ENCODE measurements around the gene KLC1.

DNA sequence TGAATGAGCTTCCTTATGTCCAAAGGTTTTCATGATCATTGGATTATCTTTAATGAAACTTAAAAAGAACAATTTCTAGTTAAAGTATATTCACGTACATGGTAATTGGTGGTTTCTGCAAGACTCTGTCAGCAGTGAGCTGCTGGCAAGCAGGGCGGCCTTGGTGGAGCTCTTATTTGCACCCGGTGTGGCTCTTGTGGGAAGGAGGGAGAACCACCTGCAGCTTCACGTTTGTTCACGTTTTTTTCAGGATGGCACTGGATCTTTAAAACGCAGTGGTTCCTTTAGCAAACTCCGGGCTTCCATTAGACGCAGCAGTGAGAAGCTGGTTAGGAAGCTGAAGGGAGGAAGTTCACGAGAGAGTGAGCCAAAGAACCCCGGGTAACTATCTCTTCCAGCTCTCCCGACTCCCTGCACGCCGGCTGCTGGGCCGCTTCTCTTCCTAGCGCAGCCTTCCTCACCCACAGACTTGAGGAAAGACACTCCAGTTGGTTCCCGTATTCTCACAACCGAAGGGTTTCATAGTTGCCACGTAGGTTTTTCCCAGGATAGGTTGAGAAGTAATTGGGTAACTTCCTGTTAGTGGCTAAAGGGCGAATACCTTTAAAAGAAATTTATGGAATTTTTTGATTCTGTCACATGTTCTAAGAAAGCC, 57.9 kb downstream of the KLC1 start:
- no peak for TF ChIP-seq FOXM1 (IDR thresholded peaks at IDR 0.05; ENCODE audit: low read depth, low read length)
- no peak for TF ChIP-seq EP300 (IDR thresholded peaks at IDR 0.05; ENCODE audit: borderline replicate concordance in 1 of 2, control insufficient read depth in 1 of 2, low read depth in 2 of 2, low read length in 2 of 2)
- TF ChIP-seq, protein P1, sequence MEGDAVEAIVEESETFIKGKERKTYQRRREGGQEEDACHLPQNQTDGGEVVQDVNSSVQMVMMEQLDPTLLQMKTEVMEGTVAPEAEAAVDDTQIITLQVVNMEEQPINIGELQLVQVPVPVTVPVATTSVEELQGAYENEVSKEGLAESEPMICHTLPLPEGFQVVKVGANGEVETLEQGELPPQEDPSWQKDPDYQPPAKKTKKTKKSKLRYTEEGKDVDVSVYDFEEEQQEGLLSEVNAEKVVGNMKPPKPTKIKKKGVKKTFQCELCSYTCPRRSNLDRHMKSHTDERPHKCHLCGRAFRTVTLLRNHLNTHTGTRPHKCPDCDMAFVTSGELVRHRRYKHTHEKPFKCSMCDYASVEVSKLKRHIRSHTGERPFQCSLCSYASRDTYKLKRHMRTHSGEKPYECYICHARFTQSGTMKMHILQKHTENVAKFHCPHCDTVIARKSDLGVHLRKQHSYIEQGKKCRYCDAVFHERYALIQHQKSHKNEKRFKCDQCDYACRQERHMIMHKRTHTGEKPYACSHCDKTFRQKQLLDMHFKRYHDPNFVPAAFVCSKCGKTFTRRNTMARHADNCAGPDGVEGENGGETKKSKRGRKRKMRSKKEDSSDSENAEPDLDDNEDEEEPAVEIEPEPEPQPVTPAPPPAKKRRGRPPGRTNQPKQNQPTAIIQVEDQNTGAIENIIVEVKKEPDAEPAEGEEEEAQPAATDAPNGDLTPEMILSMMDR (IDR thresholded peaks at IDR 0.05 in 2 of 3, conservative IDR thresholded peaks at IDR 0.05 in 1 of 3; ENCODE audit: control insufficient read depth in 2 of 3, extremely low read depth in 1 of 3, insufficient read depth in 1 of 3, low read depth in 3 of 3, low read length in 3 of 3), result no peak
- TF ChIP-seq, protein P2, sequence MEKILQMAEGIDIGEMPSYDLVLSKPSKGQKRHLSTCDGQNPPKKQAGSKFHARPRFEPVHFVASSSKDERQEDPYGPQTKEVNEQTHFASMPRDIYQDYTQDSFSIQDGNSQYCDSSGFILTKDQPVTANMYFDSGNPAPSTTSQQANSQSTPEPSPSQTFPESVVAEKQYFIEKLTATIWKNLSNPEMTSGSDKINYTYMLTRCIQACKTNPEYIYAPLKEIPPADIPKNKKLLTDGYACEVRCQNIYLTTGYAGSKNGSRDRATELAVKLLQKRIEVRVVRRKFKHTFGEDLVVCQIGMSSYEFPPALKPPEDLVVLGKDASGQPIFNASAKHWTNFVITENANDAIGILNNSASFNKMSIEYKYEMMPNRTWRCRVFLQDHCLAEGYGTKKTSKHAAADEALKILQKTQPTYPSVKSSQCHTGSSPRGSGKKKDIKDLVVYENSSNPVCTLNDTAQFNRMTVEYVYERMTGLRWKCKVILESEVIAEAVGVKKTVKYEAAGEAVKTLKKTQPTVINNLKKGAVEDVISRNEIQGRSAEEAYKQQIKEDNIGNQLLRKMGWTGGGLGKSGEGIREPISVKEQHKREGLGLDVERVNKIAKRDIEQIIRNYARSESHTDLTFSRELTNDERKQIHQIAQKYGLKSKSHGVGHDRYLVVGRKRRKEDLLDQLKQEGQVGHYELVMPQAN (conservative IDR thresholded peaks at IDR 0.05), result no peak
- TF ChIP-seq, protein P3, sequence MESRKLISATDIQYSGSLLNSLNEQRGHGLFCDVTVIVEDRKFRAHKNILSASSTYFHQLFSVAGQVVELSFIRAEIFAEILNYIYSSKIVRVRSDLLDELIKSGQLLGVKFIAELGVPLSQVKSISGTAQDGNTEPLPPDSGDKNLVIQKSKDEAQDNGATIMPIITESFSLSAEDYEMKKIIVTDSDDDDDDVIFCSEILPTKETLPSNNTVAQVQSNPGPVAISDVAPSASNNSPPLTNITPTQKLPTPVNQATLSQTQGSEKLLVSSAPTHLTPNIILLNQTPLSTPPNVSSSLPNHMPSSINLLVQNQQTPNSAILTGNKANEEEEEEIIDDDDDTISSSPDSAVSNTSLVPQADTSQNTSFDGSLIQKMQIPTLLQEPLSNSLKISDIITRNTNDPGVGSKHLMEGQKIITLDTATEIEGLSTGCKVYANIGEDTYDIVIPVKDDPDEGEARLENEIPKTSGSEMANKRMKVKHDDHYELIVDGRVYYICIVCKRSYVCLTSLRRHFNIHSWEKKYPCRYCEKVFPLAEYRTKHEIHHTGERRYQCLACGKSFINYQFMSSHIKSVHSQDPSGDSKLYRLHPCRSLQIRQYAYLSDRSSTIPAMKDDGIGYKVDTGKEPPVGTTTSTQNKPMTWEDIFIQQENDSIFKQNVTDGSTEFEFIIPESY (IDR thresholded peaks at IDR 0.05), result no peak

All from GM12878 (cell line).